ENCODE results near the gene THADA. TPM values are rescaled to one million over a fixed set of nuclear protein-coding genes. Genes with fewer than 3 reads are reported as not detected.

Gene THADA
- polyA plus RNA-seq, 3 donors: 7.3 to 11.2 (median 9.7) TPM

DNA sequence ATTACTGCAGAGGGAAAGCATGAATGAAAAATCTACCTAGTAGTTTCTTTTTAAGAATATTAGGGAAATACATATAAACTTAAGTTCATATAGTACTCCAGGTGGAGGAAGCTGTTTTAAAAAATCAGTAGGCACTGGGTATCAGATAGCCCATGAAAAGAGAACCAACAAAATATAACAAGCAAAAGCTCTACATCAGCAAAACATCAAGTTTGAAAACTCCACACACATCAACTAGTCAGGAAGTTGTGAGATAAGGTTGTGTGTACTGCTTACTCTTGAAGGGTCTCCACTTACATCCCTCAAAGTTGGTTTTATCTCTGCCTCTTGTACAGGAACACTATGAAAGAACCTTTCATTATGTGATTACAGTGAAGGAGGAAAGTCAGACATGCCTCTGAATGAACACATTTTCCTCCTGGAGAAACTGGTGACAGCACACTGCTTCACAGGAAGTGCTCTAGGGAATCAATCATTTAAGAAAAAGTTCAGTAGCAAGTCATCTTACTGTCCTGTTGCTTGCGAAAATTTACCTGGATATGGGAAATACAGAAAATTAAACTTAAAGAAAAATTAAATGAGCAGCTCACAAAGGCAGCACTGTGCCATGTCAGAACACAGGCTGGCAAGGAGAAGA lies 57.7 kb downstream of the THADA start:
- no peak overlapping the region for H3K4me2 ChIP-seq (replicated peaks; ENCODE audit: extremely low read depth, low read length, poor library complexity, severe bottlenecking)
- H3K9me3 ChIP-seq (replicated peaks in 1 of 2; ENCODE audit: control insufficient read depth in 1 of 2, insufficient read depth in 1 of 2, low read length in 2 of 2): no peaks in the 10 kb centered on the region
- no peak overlapping the region for H3K4me3 Mint-ChIP-seq
- no peak for TF ChIP-seq CTCF (IDR thresholded peaks at IDR 0.05)
- H3K4me1 Mint-ChIP-seq: peaks cover 41% of the 10 kb centered on the region
- WGBS (ENCODE audit: insufficient coverage): 83% methylated on average over 1 of the region's 1 CpG
- peak overlapping the region in 1 of 2 donors; percentile 86 for H3K27ac ChIP-seq (ENCODE audit: low read depth in 1 of 2, low read length in 2 of 2)
- intact Hi-C loops (cut with micrococcal nuclease): loop anchor here in 1 of 2 donors (5.0 kb wide), 2 partner anchors 51 to 406 kb away; no protein-coding TSS in a partner anchor
- DNase-seq: peak in 1 of 3 donors; percentile 9
- peaks cover 16 to 34% of the 10 kb centered on the region in 2 donors for H3K36me3 Mint-ChIP-seq
- H3K4me1 ChIP-seq (ENCODE audit: control insufficient read depth in 1 of 2, insufficient read depth in 2 of 2, low read length in 2 of 2): peaks cover 32 to 48% of the 10 kb centered on the region in 2 donors
- H3K36me3 ChIP-seq (replicated peaks in 1 of 2; ENCODE audit: control insufficient read depth in 1 of 2, insufficient read depth in 2 of 2, low read length in 2 of 2): no peaks in the 10 kb centered on the region
- H3K79me2 ChIP-seq (ENCODE audit: insufficient read depth, low read length): no peaks in the 10 kb centered on the region
- H3K27me3 Mint-ChIP-seq (ENCODE audit: low read depth in 3 of 3): no peaks in the 10 kb centered on the region
- no peak overlapping the region for H3K4me3 ChIP-seq (replicated peaks in 1 of 3; ENCODE audit: low read depth in 2 of 3, low read length in 3 of 3)
- peak overlapping the region in 6 of 7 donors; percentile 46 to 96 (median 92) for H3K27ac Mint-ChIP-seq
- H3K9ac ChIP-seq (ENCODE audit: insufficient read depth, low read length, poor library complexity, severe bottlenecking): no peak overlapping the region
- peaks cover 0 to 2% (median 0%) of the 10 kb centered on the region in 7 donors for H3K9me3 Mint-ChIP-seq
- H4K20me1 ChIP-seq (ENCODE audit: insufficient read depth, low read length): no peaks in the 10 kb centered on the region
- no peaks in the 10 kb centered on the region for H3K27me3 ChIP-seq (ENCODE audit: control insufficient read depth in 2 of 2, insufficient read depth in 2 of 2, low read length in 2 of 2)
- H2AFZ ChIP-seq (ENCODE audit: insufficient read depth, low read depth, low read length, poor library complexity, severe bottlenecking): no peak overlapping the region

- H3K4me3 ChIP-seq (replicated peaks in 1 of 3; ENCODE audit: low read depth in 2 of 3, low read length in 3 of 3): no peak overlapping the region
- peaks cover 0 to 2% (median 0%) of the 10 kb centered on the region in 7 donors for H3K9me3 Mint-ChIP-seq
- peak overlapping the region in 1 of 2 donors; percentile 21 for H3K4me3 Mint-ChIP-seq
- peak overlapping the region in 1 of 2 donors; percentile 86 for H3K27ac ChIP-seq (ENCODE audit: low read depth in 1 of 2, low read length in 2 of 2)
- peak overlapping the region; percentile 85 to 96 (median 92) for H3K27ac Mint-ChIP-seq
- intact Hi-C loops (cut with micrococcal nuclease): loop anchor here in 1 of 2 donors (5.0 kb wide), 2 partner anchors 50 to 405 kb away; no protein-coding TSS in a partner anchor
- peaks cover 41% of the 10 kb centered on the region for H3K4me1 Mint-ChIP-seq
- H3K4me1 ChIP-seq (ENCODE audit: control insufficient read depth in 1 of 2, insufficient read depth in 2 of 2, low read length in 2 of 2): peaks cover 32 to 48% of the 10 kb centered on the region in 2 donors
- peaks cover 21 to 41% of the 10 kb centered on the region in 2 donors for H3K36me3 Mint-ChIP-seq
- H3K9ac ChIP-seq (ENCODE audit: insufficient read depth, low read length, poor library complexity, severe bottlenecking): no peak overlapping the region
- DNase-seq: peak; percentile 80 to 92 (median 85)
- no peak for TF ChIP-seq CTCF (IDR thresholded peaks at IDR 0.05)
- no peaks in the 10 kb centered on the region for H3K9me3 ChIP-seq (replicated peaks in 1 of 2; ENCODE audit: control insufficient read depth in 1 of 2, insufficient read depth in 1 of 2, low read length in 2 of 2)
- no peaks in the 10 kb centered on the region for H3K36me3 ChIP-seq (replicated peaks in 1 of 2; ENCODE audit: control insufficient read depth in 1 of 2, insufficient read depth in 2 of 2, low read length in 2 of 2)
- no peaks in the 10 kb centered on the region for H3K79me2 ChIP-seq (ENCODE audit: insufficient read depth, low read length)
- no peaks in the 10 kb centered on the region for H3K27me3 ChIP-seq (ENCODE audit: control insufficient read depth in 2 of 2, insufficient read depth in 2 of 2, low read length in 2 of 2)
- no peak overlapping the region for H2AFZ ChIP-seq (ENCODE audit: insufficient read depth, low read depth, low read length, poor library complexity, severe bottlenecking)
- no peaks in the 10 kb centered on the region for H3K27me3 Mint-ChIP-seq (ENCODE audit: low read depth in 3 of 3)
- H4K20me1 ChIP-seq (ENCODE audit: insufficient read depth, low read length): no peaks in the 10 kb centered on the region
- peak overlapping the region; percentile 34 for H3K4me2 ChIP-seq (replicated peaks; ENCODE audit: extremely low read depth, low read length, poor library complexity, severe bottlenecking)
- WGBS (ENCODE audit: insufficient coverage): no CpG with 5 or more reads among the region's 2 CpGs
Observed at GRCh38 chr2:43537137-43537536, 58.7 kb downstream of the THADA start.

Data from CD14-positive monocyte (primary cell).